Measurements from ENCODE around the gene EPSTI1. TPM values are rescaled to one million over a fixed set of nuclear protein-coding genes. Genes with fewer than 3 reads are reported as not detected.
"Not testable (repeated sequence)": the region's sequence is repeated elsewhere in the genome, so short reads cannot be mapped to it uniquely, and the experiment has no call there.

The EPSTI1 gene
- polyA plus RNA-seq, 1 experiment: 2.5 TPM

- Histone ChIP-seq H3K4me3 (ENCODE audit: low read depth, low read length) (peak overlapping the region; percentile 8), H3K27me3 (ENCODE audit: control insufficient read depth, insufficient read depth, low read length) (no peaks in the 10 kb centered on the region; the same call in 1 of the 2 replicates), H3K36me3 (ENCODE audit: control insufficient read depth, insufficient read depth, low read length) (no peaks in the 10 kb centered on the region)
- no peak for DNase-seq (ENCODE audit: low read depth)
- POLR2A ChIA-PET: interaction anchor here (0.5 to 0.7 kb wide), 2 partner anchors 84 to 132 kb away, joined by 3 to 9 read pairs; partner anchors contain the start of gene FAM216B
- no peak for TF ChIP-seq CTCF (IDR thresholded peaks at IDR 0.05; ENCODE audit: insufficient read depth, low read depth, low read length)
- CTCF ChIA-PET: interaction anchor here (1.9 kb wide), 1 partner anchor 204 kb away, joined by 5 read pairs; no protein-coding TSS in a partner anchor
Observed at GRCh38 chr13:42864952-42865767, 126.9 kb downstream of the EPSTI1 start.

GRCh38 chr13:42862370-42862769 lies 129.7 kb downstream of the EPSTI1 start:
- DNase-seq (ENCODE audit: low read depth); H3K36me3 ChIP-seq (ENCODE audit: control insufficient read depth, insufficient read depth, low read length); H3K27me3 ChIP-seq (ENCODE audit: control insufficient read depth, insufficient read depth, low read length); H3K4me3 ChIP-seq (ENCODE audit: low read depth, low read length); POLR2A ChIA-PET; CTCF ChIA-PET: not testable (repeated sequence)

- H3K4me3 ChIP-seq (ENCODE audit: low read depth, low read length): no peak overlapping the region
- CTCF ChIA-PET: interaction anchor here (1.3 kb wide), 1 partner anchor 23 kb away, joined by 4 read pairs; no protein-coding TSS in a partner anchor
Observed at GRCh38 chr13:42860485-42860884, 131.6 kb downstream of the EPSTI1 start.

GRCh38 chr13:42859760-42860159 lies 132.3 kb downstream of the EPSTI1 start:
- no peak for DNase-seq (ENCODE audit: low read depth)
- no peak for TF ChIP-seq CTCF (IDR thresholded peaks at IDR 0.05; ENCODE audit: insufficient read depth, low read depth, low read length)
- CTCF ChIA-PET: no interaction called here
- Histone ChIP-seq H3K36me3 (ENCODE audit: control insufficient read depth, insufficient read depth, low read length) (no peaks in the 10 kb centered on the region), H3K4me3 (ENCODE audit: low read depth, low read length) (no peak overlapping the region), H3K27me3 (ENCODE audit: control insufficient read depth, insufficient read depth, low read length) (no peaks in the 10 kb centered on the region; the same call in 1 of the 2 replicates)
- POLR2A ChIA-PET: no interaction called here

More at GRCh38 chr13:42860485-42860884, 131.6 kb downstream of the EPSTI1 start:
- TF ChIP-seq CTCF (IDR thresholded peaks at IDR 0.05; ENCODE audit: insufficient read depth, low read depth, low read length): no peak
- POLR2A ChIA-PET: no interaction called here
- no peaks in the 10 kb centered on the region; the same call in 1 of the 2 replicates for H3K27me3 ChIP-seq (ENCODE audit: control insufficient read depth, insufficient read depth, low read length)
- DNase-seq (ENCODE audit: low read depth): no peak
- H3K36me3 ChIP-seq (ENCODE audit: control insufficient read depth, insufficient read depth, low read length): no peaks in the 10 kb centered on the region

- Histone ChIP-seq H3K4me3 (ENCODE audit: low read depth, low read length) (no peak overlapping the region), H3K27me3 (ENCODE audit: control insufficient read depth, insufficient read depth, low read length) (no peaks in the 10 kb centered on the region), H3K36me3 (ENCODE audit: control insufficient read depth, insufficient read depth, low read length) (no peaks in the 10 kb centered on the region)
- CTCF ChIA-PET: no interaction called here
- TF ChIP-seq CTCF (IDR thresholded peaks at IDR 0.05; ENCODE audit: insufficient read depth, low read depth, low read length): no peak
- DNase-seq (ENCODE audit: low read depth): no peak
- POLR2A ChIA-PET: no interaction called here
Observed at GRCh38 chr13:42855410-42855809, 136.6 kb downstream of the EPSTI1 start.
